WTC11 (cell line): ENCODE results near the gene SNRPA. TPM values are rescaled to one million over a fixed set of nuclear protein-coding genes. Genes with fewer than 3 reads are reported as not detected.

ENCODE experiments used
- ATF1 ChIP-seq: sonication (generic); formaldehyde crosslinking; IDR thresholded peaks from 2 replicates; pipeline ENCODE4 v1.8.1; 2023; ENCODE audit warnings: mild to moderate bottlenecking, moderate library complexity, missing genetic modification reagents
- ATF6 ChIP-seq: sonication (generic); formaldehyde crosslinking; IDR thresholded peaks from 2 replicates; pipeline ENCODE4 v1.8.1; 2023; ENCODE audit warnings: mild to moderate bottlenecking, missing genetic modification reagents
- CDX4 ChIP-seq: fragments of 250-450 bp; sonication (Bioruptor Pico); IDR thresholded peaks from 2 replicates; pipeline ENCODE4 v1.9.0; 2021; ENCODE audit warnings: moderate library complexity, mild to moderate bottlenecking, inconsistent platforms, borderline replicate concordance
- E2F5 ChIP-seq: sonication (generic); formaldehyde crosslinking; IDR thresholded peaks from 2 replicates; pipeline ENCODE4 v1.8.1; 2022; ENCODE audit warnings: mild to moderate bottlenecking, moderate library complexity, missing genetic modification reagents
- GRHL2 ChIP-seq: fragments of 250-450 bp; sonication (Bioruptor Pico); IDR thresholded peaks from 2 replicates; pipeline ENCODE4 v1.8.0; 2022; ENCODE audit warnings: mild to moderate bottlenecking, moderate library complexity; ENCODE audit not compliant: insufficient replicate concordance, severe bottlenecking
- HMGA2 ChIP-seq: fragments of 250-450 bp; sonication (Bioruptor Pico); IDR thresholded peaks from 2 replicates; pipeline ENCODE4 v1.4.0; 2021; ENCODE audit warnings: mild to moderate bottlenecking, moderate library complexity
- HMGXB4 ChIP-seq: sonication (generic); formaldehyde crosslinking; IDR thresholded peaks from 2 replicates; pipeline ENCODE4 v1.8.1; 2023; ENCODE audit warnings: mild to moderate bottlenecking, moderate library complexity, missing genetic modification reagents
- NFE2L1 ChIP-seq: sonication (generic); formaldehyde crosslinking; IDR thresholded peaks from 2 replicates; pipeline ENCODE4 v1.8.1; 2023; ENCODE audit warnings: missing genetic modification reagents
- NFYB ChIP-seq: sonication (generic); formaldehyde crosslinking; conservative IDR thresholded peaks from 2 replicates; pipeline ENCODE4 v1.8.0; 2022; ENCODE audit warnings: low read depth, missing genetic modification reagents
- NR1H2 ChIP-seq: sonication (generic); formaldehyde crosslinking; IDR thresholded peaks from 2 replicates; pipeline ENCODE4 v1.9.0; 2021; ENCODE audit warnings: mild to moderate bottlenecking, moderate library complexity, missing genetic modification reagents
- SOX15 ChIP-seq: fragments of 250-450 bp; sonication (Bioruptor Pico); IDR thresholded peaks from 2 replicates; pipeline ENCODE4 v1.9.0; 2021; ENCODE audit warnings: mild to moderate bottlenecking
- TEAD1 ChIP-seq: sonication (generic); formaldehyde crosslinking; IDR thresholded peaks from 2 replicates; pipeline ENCODE4 v1.8.0; 2022; ENCODE audit warnings: mild to moderate bottlenecking, missing genetic modification reagents
- TEAD4 ChIP-seq: sonication (generic); formaldehyde crosslinking; IDR thresholded peaks from 2 replicates; pipeline ENCODE4 v1.8.0; 2022; ENCODE audit warnings: mild to moderate bottlenecking, missing genetic modification reagents
- ZNF416 ChIP-seq: fragments of 250-450 bp; sonication (Bioruptor Pico); IDR thresholded peaks from 2 replicates; pipeline ENCODE4 v1.9.0; 2021; ENCODE audit warnings: mild to moderate bottlenecking, inconsistent platforms
- ZNF425 ChIP-seq: fragments of 250-450 bp; sonication (Bioruptor Pico); conservative IDR thresholded peaks from 2 replicates; pipeline ENCODE4 v1.9.0; 2021; ENCODE audit warnings: mild to moderate bottlenecking
- ZNF671 ChIP-seq: fragments of 250-450 bp; sonication (Bioruptor Pico); IDR thresholded peaks from 2 replicates; pipeline ENCODE4 v1.8.0; 2021; ENCODE audit warnings: mild to moderate bottlenecking
- total RNA-seq: library from RNA; stranded (reverse); gene quantifications from 3 replicates; pipeline ENCODE4 v1.2.3, GENCODE V29; 2021
- TF ChIP-seq, protein P1 (sequence below): sonication (generic); formaldehyde crosslinking; IDR thresholded peaks from 2 replicates; pipeline ENCODE4 v1.8.0; 2022; ENCODE audit warnings: mild to moderate bottlenecking, missing genetic modification reagents
- TF ChIP-seq, protein P2 (sequence below): sonication (generic); formaldehyde crosslinking; IDR thresholded peaks from 2 replicates; pipeline ENCODE4 v1.8.0; 2023; ENCODE audit warnings: mild to moderate bottlenecking, missing genetic modification reagents
- TF ChIP-seq, protein P3 (sequence below): sonication (generic); formaldehyde crosslinking; IDR thresholded peaks from 2 replicates; pipeline ENCODE4 v1.8.0; 2022; ENCODE audit warnings: missing genetic modification reagents

Gene SNRPA
- total RNA-seq, 1 experiment from 2014 or later = 227 TPM

DNA sequence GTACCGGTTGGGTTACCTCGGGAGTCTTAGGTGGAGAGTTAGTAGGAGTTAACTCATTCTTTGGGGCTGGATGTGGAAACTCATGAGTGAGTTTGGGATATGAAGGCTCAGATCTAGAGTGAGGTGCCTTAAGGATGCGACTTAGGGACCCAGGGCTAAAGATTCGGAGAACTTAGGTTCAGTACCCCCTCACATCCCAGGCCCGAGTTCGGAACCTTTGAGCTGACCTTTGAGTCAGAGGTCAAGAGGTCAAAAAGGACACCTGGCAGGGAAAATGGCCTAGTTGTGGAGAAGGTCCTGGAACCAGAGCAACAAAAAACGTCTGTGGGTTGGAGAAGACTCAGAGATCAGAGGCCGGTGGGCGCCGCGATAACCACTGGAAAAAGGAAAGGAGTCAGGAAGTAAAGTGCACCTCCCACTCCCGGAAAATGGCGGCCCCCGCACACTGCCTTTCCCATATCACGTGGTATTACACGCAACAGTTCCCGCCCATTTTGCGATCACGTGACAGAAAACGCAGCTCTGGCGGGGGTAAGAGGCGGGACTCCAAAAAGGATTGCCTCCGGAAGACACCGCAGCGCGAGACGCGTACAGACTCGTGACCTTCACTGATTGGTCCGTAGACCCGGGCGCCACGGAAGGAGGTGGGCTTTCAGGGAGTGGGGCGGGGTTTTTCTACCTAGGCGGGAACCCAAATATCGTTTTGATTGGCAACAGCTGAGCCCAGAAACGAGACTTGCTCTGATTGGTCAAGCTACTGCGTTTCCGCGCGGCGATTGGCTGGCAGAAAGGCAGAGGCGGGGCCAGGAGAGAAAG, 737 bp upstream of the SNRPA start, which contains the start of gene ACTMAP (continued):
- TF ChIP-seq E2F5 (CRISPR knock-in tag) (peak; percentile 89), ZNF425 (CRISPR knock-in tag) (no peak), HMGA2 (no peak), NFYB (CRISPR knock-in tag) (peak; percentile 78), NFE2L1 (no peak), TEAD4 (CRISPR knock-in tag) (no peak), ZNF416 (CRISPR knock-in tag) (no peak), ATF1 (CRISPR knock-in tag) (no peak), ATF6 (no peak), ZNF671 (no peak), CDX4 (CRISPR knock-in tag) (no peak), GRHL2 (no peak), NR1H2 (CRISPR knock-in tag) (no peak), SOX15 (CRISPR knock-in tag) (no peak), TEAD1 (CRISPR knock-in tag) (no peak), HMGXB4 (CRISPR knock-in tag) (no peak)
- TF ChIP-seq, protein P1, sequence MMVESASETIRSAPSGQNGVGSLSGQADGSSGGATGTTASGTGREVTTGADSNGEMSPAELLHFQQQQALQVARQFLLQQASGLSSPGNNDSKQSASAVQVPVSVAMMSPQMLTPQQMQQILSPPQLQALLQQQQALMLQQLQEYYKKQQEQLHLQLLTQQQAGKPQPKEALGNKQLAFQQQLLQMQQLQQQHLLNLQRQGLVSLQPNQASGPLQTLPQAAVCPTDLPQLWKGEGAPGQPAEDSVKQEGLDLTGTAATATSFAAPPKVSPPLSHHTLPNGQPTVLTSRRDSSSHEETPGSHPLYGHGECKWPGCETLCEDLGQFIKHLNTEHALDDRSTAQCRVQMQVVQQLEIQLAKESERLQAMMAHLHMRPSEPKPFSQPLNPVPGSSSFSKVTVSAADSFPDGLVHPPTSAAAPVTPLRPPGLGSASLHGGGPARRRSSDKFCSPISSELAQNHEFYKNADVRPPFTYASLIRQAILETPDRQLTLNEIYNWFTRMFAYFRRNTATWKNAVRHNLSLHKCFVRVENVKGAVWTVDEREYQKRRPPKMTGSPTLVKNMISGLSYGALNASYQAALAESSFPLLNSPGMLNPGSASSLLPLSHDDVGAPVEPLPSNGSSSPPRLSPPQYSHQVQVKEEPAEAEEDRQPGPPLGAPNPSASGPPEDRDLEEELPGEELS (CRISPR knock-in tag) = no peak
- TF ChIP-seq, protein P2, sequence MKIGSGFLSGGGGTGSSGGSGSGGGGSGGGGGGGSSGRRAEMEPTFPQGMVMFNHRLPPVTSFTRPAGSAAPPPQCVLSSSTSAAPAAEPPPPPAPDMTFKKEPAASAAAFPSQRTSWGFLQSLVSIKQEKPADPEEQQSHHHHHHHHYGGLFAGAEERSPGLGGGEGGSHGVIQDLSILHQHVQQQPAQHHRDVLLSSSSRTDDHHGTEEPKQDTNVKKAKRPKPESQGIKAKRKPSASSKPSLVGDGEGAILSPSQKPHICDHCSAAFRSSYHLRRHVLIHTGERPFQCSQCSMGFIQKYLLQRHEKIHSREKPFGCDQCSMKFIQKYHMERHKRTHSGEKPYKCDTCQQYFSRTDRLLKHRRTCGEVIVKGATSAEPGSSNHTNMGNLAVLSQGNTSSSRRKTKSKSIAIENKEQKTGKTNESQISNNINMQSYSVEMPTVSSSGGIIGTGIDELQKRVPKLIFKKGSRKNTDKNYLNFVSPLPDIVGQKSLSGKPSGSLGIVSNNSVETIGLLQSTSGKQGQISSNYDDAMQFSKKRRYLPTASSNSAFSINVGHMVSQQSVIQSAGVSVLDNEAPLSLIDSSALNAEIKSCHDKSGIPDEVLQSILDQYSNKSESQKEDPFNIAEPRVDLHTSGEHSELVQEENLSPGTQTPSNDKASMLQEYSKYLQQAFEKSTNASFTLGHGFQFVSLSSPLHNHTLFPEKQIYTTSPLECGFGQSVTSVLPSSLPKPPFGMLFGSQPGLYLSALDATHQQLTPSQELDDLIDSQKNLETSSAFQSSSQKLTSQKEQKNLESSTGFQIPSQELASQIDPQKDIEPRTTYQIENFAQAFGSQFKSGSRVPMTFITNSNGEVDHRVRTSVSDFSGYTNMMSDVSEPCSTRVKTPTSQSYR (CRISPR knock-in tag) = no peak
- TF ChIP-seq, protein P3, sequence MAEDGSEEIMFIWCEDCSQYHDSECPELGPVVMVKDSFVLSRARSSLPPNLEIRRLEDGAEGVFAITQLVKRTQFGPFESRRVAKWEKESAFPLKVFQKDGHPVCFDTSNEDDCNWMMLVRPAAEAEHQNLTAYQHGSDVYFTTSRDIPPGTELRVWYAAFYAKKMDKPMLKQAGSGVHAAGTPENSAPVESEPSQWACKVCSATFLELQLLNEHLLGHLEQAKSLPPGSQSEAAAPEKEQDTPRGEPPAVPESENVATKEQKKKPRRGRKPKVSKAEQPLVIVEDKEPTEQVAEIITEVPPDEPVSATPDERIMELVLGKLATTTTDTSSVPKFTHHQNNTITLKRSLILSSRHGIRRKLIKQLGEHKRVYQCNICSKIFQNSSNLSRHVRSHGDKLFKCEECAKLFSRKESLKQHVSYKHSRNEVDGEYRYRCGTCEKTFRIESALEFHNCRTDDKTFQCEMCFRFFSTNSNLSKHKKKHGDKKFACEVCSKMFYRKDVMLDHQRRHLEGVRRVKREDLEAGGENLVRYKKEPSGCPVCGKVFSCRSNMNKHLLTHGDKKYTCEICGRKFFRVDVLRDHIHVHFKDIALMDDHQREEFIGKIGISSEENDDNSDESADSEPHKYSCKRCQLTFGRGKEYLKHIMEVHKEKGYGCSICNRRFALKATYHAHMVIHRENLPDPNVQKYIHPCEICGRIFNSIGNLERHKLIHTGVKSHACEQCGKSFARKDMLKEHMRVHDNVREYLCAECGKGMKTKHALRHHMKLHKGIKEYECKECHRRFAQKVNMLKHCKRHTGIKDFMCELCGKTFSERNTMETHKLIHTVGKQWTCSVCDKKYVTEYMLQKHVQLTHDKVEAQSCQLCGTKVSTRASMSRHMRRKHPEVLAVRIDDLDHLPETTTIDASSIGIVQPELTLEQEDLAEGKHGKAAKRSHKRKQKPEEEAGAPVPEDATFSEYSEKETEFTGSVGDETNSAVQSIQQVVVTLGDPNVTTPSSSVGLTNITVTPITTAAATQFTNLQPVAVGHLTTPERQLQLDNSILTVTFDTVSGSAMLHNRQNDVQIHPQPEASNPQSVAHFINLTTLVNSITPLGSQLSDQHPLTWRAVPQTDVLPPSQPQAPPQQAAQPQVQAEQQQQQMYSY (CRISPR knock-in tag) = no peak
